Endometrial microvascular endothelial cells (primary cell): ENCODE results near the gene ZDHHC24. TPM values are rescaled to one million over a fixed set of nuclear protein-coding genes. Genes with fewer than 3 reads are reported as not detected.

Source experiments
- in situ Hi-C: cut with HindIII; loops from 2 replicates; pipeline ENCODE4 v1.10.0; 2017; ENCODE audit warnings: low sequenced_read_pairs, low pct_unique_long_range_greater_than_20kb; ENCODE audit errors: inconsistent ontology term
- total RNA-seq: library from RNA; depleted of rRNA; stranded (reverse); fragments of >200 nt; gene quantifications from one replicate; pipeline ENCODE4 v1.2.3, GENCODE V29; 2015; ENCODE audit errors: inconsistent ontology term

The ZDHHC24 gene
- total RNA-seq, 1 donor from 2014 or later = 20.6 TPM

GRCh38 chr11:66479394-66480116, 66.3 kb downstream of the ZDHHC24 start:
- in situ Hi-C loops = no loop called here

- in situ Hi-C loops = no loop called here
Observed at GRCh38 chr11:66478729-66479393, 67.0 kb downstream of the ZDHHC24 start.

- in situ Hi-C loops = no loop called here
Observed at GRCh38 chr11:66477263-66478201, 68.3 kb downstream of the ZDHHC24 start.

- in situ Hi-C loops = no loop called here
Observed at GRCh38 chr11:66476841-66477251, 69.0 kb downstream of the ZDHHC24 start.

- in situ Hi-C loops = no loop called here
Observed at GRCh38 chr11:66476173-66476840, 69.5 kb downstream of the ZDHHC24 start.

GRCh38 chr11:66475349-66476172, 70.3 kb downstream of the ZDHHC24 start:
- in situ Hi-C loops = no loop called here

- in situ Hi-C loops = no loop called here
Observed at GRCh38 chr11:66473608-66474515, 72.0 kb downstream of the ZDHHC24 start.

- in situ Hi-C loops = no loop called here
Observed at GRCh38 chr11:66473167-66473566, 72.7 kb downstream of the ZDHHC24 start.

- in situ Hi-C loops = no loop called here
Observed at GRCh38 chr11:66472054-66472453, 73.8 kb downstream of the ZDHHC24 start.

- in situ Hi-C loops = no loop called here
Observed at GRCh38 chr11:66471142-66471541, 74.7 kb downstream of the ZDHHC24 start.

Other genes with a start within 250 kb of the ZDHHC24 start
- gene CD248, start 229.0 kb downstream of the ZDHHC24 start, total RNA-seq = 2.0 TPM
- 15.5 TPM for gene RIN1, start 209.6 kb downstream of the ZDHHC24 start, total RNA-seq
- 102 TPM for gene BRMS1, start 200.9 kb downstream of the ZDHHC24 start, total RNA-seq
- gene B4GAT1, start 198.4 kb downstream of the ZDHHC24 start, total RNA-seq = 27.8 TPM
- gene SLC29A2, start 174.3 kb downstream of the ZDHHC24 start, total RNA-seq = not detected
- not detected for gene NPAS4, start 125.0 kb downstream of the ZDHHC24 start, total RNA-seq
- gene MRPL11, start 107.2 kb downstream of the ZDHHC24 start, total RNA-seq = 77.6 TPM
- gene PELI3, start 79.1 kb downstream of the ZDHHC24 start, total RNA-seq = 7.9 TPM
- 79.5 TPM for gene DPP3, start 65.6 kb downstream of the ZDHHC24 start, total RNA-seq
- 26.7 TPM for gene BBS1, start 35.4 kb downstream of the ZDHHC24 start, total RNA-seq
- not detected for gene ACTN3, start 855 bp upstream of the ZDHHC24 start, total RNA-seq
- gene CTSF, start 22.6 kb upstream of the ZDHHC24 start, total RNA-seq = 17.6 TPM
- gene CCDC87, start 47.0 kb upstream of the ZDHHC24 start, total RNA-seq = 0.19 TPM
- gene CCS, start 47.1 kb upstream of the ZDHHC24 start, total RNA-seq = 27.9 TPM
- gene RBM14, start 70.6 kb upstream of the ZDHHC24 start, total RNA-seq = 74.4 TPM
- 135 TPM for gene RBM4, start 92.7 kb upstream of the ZDHHC24 start, total RNA-seq
- gene RBM4B, start 131.8 kb upstream of the ZDHHC24 start, total RNA-seq = 17.7 TPM
- 59.2 TPM for gene SPTBN2, start 183.2 kb upstream of the ZDHHC24 start, total RNA-seq